ENCODE measurements around the gene BABAM2. TPM values are rescaled to one million over a fixed set of nuclear protein-coding genes. Genes with fewer than 3 reads are reported as not detected.

Gene BABAM2
- total RNA-seq, 1 donor from 2014 or later, result 35.3 TPM

- no peaks in the 10 kb centered on the region for H3K36me3 ChIP-seq (ENCODE audit: control insufficient read depth, insufficient read depth, low read length)
- no peak overlapping the region for H3K4me3 ChIP-seq (ENCODE audit: low read depth, low read length)
- no peak for DNase-seq (ENCODE audit: low read depth)
- TF ChIP-seq, protein P1, sequence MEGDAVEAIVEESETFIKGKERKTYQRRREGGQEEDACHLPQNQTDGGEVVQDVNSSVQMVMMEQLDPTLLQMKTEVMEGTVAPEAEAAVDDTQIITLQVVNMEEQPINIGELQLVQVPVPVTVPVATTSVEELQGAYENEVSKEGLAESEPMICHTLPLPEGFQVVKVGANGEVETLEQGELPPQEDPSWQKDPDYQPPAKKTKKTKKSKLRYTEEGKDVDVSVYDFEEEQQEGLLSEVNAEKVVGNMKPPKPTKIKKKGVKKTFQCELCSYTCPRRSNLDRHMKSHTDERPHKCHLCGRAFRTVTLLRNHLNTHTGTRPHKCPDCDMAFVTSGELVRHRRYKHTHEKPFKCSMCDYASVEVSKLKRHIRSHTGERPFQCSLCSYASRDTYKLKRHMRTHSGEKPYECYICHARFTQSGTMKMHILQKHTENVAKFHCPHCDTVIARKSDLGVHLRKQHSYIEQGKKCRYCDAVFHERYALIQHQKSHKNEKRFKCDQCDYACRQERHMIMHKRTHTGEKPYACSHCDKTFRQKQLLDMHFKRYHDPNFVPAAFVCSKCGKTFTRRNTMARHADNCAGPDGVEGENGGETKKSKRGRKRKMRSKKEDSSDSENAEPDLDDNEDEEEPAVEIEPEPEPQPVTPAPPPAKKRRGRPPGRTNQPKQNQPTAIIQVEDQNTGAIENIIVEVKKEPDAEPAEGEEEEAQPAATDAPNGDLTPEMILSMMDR (IDR thresholded peaks at IDR 0.05; ENCODE audit: insufficient read depth, low read length, poor library complexity, severe bottlenecking), result no peak
- H3K27me3 ChIP-seq (ENCODE audit: control insufficient read depth, insufficient read depth, low read length), result no peaks in the 10 kb centered on the region
These were observed 199.0 kb downstream of the BABAM2 start for GRCh38 chr2:28089486-28089885.

DNA sequence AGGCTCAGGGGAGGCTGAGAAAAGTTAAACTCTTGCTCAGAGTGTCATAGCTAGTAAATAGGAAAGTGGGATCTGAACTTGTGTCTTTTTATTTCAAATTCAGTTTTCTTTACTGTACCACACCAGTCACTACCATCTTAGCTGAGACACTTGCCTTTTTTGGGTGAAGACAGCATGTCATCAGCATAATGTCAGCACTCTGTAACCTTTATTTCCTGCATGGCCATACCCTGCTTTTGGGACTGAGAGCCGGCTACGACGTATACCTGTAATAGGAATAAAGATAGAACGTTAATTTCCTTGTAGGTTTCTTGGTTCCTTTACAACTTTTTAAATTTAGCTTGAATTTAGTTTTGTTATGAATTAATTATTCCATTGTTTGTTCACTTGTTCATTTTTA lies 202.8 kb downstream of the BABAM2 start:
- Histone ChIP-seq H3K27me3 (ENCODE audit: control insufficient read depth, insufficient read depth, low read length) (no peaks in the 10 kb centered on the region), H3K36me3 (ENCODE audit: control insufficient read depth, insufficient read depth, low read length) (no peaks in the 10 kb centered on the region), H3K4me3 (ENCODE audit: low read depth, low read length) (no peak overlapping the region)
- DNase-seq (ENCODE audit: low read depth), result no peak
- TF ChIP-seq, protein P1 (IDR thresholded peaks at IDR 0.05; ENCODE audit: insufficient read depth, low read length, poor library complexity, severe bottlenecking), result no peak

GRCh38 chr2:28093768-28094167 lies 203.2 kb downstream of the BABAM2 start:
- TF ChIP-seq, protein P1 (IDR thresholded peaks at IDR 0.05; ENCODE audit: insufficient read depth, low read length, poor library complexity, severe bottlenecking), result no peak
- H3K36me3 ChIP-seq (ENCODE audit: control insufficient read depth, insufficient read depth, low read length), result no peaks in the 10 kb centered on the region
- H3K4me3 ChIP-seq (ENCODE audit: low read depth, low read length), result no peak overlapping the region
- H3K27me3 ChIP-seq (ENCODE audit: control insufficient read depth, insufficient read depth, low read length), result no peaks in the 10 kb centered on the region
- DNase-seq (ENCODE audit: low read depth), result no peak

DNA sequence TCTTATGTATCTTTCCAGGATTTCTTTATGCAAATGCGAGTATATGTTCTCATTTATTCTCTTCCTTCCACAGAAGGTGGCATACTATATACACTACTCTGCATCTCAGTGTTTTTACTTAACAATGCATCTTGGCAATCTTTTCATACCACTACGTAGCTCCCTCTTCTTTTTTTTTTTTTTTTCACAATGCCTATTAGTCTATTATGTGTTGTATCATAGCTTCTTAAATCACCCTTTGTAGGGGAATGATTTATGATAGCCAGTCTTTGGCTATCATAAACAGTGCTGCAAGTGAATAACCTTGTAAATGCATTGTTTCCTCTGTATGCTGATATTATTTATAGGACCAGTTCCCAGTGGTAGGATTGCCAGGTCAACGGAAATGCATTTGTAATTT lies 204.2 kb downstream of the BABAM2 start:
- Histone ChIP-seq H3K4me3 (ENCODE audit: low read depth, low read length) (no peak overlapping the region), H3K27me3 (ENCODE audit: control insufficient read depth, insufficient read depth, low read length) (no peaks in the 10 kb centered on the region), H3K36me3 (ENCODE audit: control insufficient read depth, insufficient read depth, low read length) (no peaks in the 10 kb centered on the region)
- TF ChIP-seq, protein P1 (IDR thresholded peaks at IDR 0.05; ENCODE audit: insufficient read depth, low read length, poor library complexity, severe bottlenecking), result no peak
- DNase-seq (ENCODE audit: low read depth), result no peak

GRCh38 chr2:28095622-28096021 lies 205.1 kb downstream of the BABAM2 start:
- Histone ChIP-seq H3K27me3 (ENCODE audit: control insufficient read depth, insufficient read depth, low read length) (no peaks in the 10 kb centered on the region), H3K36me3 (ENCODE audit: control insufficient read depth, insufficient read depth, low read length) (no peaks in the 10 kb centered on the region), H3K4me3 (ENCODE audit: low read depth, low read length) (no peak overlapping the region)
- TF ChIP-seq, protein P1 (IDR thresholded peaks at IDR 0.05; ENCODE audit: insufficient read depth, low read length, poor library complexity, severe bottlenecking), result no peak
- no peak for DNase-seq (ENCODE audit: low read depth)

DNA sequence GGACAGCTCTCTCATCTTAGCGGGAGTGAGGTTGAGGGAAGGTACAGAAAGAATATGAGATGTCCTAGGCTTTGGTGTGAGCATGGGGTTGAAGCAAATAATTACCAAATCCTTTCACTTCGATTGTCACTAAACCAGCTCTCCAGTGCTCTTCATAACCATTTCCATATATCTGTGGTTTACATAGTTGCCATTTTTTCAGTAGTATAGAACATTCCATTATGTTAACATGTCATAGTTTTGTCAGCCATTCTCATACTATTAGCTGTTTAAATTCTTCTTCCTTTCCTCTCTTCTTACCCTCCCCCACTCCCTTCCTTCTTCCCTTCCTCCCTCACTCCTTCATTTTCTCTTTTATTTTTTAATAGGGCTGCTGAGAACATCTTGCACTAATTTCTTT lies 205.9 kb downstream of the BABAM2 start:
- no peak for DNase-seq (ENCODE audit: low read depth)
- no peaks in the 10 kb centered on the region for H3K36me3 ChIP-seq (ENCODE audit: control insufficient read depth, insufficient read depth, low read length)
- no peak overlapping the region for H3K4me3 ChIP-seq (ENCODE audit: low read depth, low read length)
- H3K27me3 ChIP-seq (ENCODE audit: control insufficient read depth, insufficient read depth, low read length), result no peaks in the 10 kb centered on the region
- TF ChIP-seq, protein P1 (IDR thresholded peaks at IDR 0.05; ENCODE audit: insufficient read depth, low read length, poor library complexity, severe bottlenecking), result no peak
